Measurements from ENCODE around the gene PLXNC1.

DNA sequence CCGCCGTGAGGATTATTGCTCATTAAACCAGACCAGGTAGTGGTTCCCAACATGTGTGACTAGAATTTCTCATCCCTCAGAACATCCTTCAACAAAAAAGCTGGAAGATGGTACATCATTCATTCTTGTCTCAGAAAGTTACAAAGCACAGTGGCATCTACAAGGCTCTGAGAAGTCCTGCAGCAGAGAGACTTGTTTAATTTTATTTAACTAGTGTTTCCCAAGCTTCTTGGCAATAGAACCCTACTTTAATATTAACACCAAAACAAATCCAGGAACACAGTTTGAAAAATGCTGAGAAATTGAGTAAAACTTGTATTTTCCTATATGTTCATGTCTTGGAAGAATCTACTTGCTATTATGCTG, 54.8 kb downstream of the PLXNC1 start:
- TF ChIP-seq, protein P1, sequence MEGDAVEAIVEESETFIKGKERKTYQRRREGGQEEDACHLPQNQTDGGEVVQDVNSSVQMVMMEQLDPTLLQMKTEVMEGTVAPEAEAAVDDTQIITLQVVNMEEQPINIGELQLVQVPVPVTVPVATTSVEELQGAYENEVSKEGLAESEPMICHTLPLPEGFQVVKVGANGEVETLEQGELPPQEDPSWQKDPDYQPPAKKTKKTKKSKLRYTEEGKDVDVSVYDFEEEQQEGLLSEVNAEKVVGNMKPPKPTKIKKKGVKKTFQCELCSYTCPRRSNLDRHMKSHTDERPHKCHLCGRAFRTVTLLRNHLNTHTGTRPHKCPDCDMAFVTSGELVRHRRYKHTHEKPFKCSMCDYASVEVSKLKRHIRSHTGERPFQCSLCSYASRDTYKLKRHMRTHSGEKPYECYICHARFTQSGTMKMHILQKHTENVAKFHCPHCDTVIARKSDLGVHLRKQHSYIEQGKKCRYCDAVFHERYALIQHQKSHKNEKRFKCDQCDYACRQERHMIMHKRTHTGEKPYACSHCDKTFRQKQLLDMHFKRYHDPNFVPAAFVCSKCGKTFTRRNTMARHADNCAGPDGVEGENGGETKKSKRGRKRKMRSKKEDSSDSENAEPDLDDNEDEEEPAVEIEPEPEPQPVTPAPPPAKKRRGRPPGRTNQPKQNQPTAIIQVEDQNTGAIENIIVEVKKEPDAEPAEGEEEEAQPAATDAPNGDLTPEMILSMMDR (conservative IDR thresholded peaks at IDR 0.05 in 1 of 2, IDR thresholded peaks at IDR 0.05 in 1 of 2; ENCODE audit: low read depth in 1 of 2, low read length in 2 of 2), result no peak
- TF ChIP-seq EZH2 (IDR thresholded peaks at IDR 0.05; ENCODE audit: low read length, missing control alignments), result no peak

All from fibroblast of lung (primary cell).